ENCODE data around the gene PODXL2. TPM values are rescaled to one million over a fixed set of nuclear protein-coding genes. Genes with fewer than 3 reads are reported as not detected.
"Not testable (repeated sequence)": the region's sequence is repeated elsewhere in the genome, so short reads cannot be mapped to it uniquely, and the experiment has no call there.

Gene PODXL2
- total RNA-seq, 2 donors from 2014 or later, result 12.1 to 19.0 TPM

DNA sequence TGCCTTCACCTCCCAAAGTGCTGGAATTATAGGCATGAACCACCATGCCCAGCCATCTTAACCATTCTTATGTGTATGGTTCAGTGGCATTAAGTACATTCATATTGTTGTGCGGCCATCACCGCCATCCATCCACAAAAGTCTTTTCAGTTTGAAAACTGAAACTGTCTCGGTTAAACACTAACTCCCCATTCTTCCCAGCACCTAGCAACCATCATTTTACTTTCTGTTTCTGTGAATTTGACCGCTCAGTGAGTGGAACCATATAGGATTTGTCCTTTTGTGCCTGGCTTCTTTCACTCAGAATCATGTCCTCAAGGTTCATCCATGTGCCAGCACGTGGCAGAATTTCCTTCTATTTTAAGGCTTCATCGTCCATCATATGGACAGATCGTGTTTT, 24.9 kb upstream of the PODXL2 start:
- Histone ChIP-seq H3K36me3 (no peaks in the 10 kb centered on the region), H3K9me3 (no peaks in the 10 kb centered on the region), H3K9ac (ENCODE audit: low read depth in 2 of 2, low read length in 2 of 2) (no peak overlapping the region), H3K4me1 (no peaks in the 10 kb centered on the region), H3K27ac (no peak overlapping the region), H3K27me3 (no peaks in the 10 kb centered on the region), H3K4me3 (no peak overlapping the region)
- intact Hi-C loops (cut with DNase I), result no loop called here
- TF ChIP-seq CTCF (IDR thresholded peaks at IDR 0.05), result no peak
- DNase-seq, result no peak

DNA sequence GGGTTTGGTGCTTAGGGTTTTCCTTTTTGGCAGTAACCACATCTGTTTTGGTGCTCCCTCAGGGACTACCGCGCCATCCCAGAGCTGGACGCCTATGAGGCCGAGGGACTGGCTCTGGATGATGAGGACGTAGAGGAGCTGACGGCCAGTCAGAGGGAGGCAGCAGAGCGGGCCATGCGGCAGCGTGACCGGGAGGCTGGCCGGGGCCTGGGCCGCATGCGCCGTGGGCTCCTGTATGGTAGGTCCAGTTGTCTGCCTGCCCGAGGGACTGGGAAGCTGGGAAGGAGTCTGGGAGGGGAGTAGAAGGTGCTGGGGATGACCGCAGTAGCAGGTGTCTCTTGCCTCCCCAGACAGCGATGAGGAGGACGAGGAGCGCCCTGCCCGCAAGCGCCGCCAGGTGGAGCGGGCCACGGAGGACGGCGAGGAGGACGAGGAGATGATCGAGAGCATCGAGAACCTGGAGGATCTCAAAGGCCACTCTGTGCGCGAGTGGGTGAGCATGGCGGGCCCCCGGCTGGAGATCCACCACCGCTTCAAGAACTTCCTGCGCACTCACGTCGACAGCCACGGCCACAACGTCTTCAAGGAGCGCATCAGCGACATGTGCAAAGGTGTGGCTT, 24.3 kb upstream of the PODXL2 start:
- Histone ChIP-seq H3K27ac (no peak overlapping the region), H3K4me3 (no peak overlapping the region), H3K9ac (ENCODE audit: low read depth in 2 of 2, low read length in 2 of 2) (no peak overlapping the region), H3K36me3 (no peaks in the 10 kb centered on the region), H3K9me3 (no peaks in the 10 kb centered on the region), H3K4me1 (no peaks in the 10 kb centered on the region), H3K27me3 (no peaks in the 10 kb centered on the region)
- intact Hi-C loops (cut with DNase I), result no loop called here
- DNase-seq, result no peak
- TF ChIP-seq CTCF (IDR thresholded peaks at IDR 0.05), result no peak

DNA sequence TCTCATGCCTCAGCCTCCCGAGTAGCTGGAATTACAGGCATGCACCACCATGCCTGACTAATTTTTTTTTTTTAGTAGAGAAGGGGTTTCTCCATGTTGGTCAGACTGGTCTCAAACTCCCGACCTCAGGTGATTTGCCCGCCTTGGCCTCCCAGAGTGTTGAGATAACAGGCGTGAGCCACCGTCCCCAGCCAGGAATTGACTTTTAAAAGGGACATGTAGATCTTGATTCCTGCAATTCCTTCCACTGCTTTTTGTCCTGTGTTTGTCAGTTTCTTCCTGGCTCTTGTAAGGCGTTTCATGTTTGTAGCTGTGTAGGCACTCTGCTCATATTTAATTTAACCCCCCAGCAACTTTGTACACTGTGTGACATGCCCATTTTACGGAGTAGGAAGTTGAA, 23.4 kb upstream of the PODXL2 start:
- H3K9me3 ChIP-seq; H3K4me3 ChIP-seq; H3K4me1 ChIP-seq; H3K27ac ChIP-seq; H3K9ac ChIP-seq (ENCODE audit: low read depth in 2 of 2, low read length in 2 of 2); intact Hi-C loops (cut with DNase I); H3K27me3 ChIP-seq; DNase-seq; H3K36me3 ChIP-seq: not testable (repeated sequence)

DNA sequence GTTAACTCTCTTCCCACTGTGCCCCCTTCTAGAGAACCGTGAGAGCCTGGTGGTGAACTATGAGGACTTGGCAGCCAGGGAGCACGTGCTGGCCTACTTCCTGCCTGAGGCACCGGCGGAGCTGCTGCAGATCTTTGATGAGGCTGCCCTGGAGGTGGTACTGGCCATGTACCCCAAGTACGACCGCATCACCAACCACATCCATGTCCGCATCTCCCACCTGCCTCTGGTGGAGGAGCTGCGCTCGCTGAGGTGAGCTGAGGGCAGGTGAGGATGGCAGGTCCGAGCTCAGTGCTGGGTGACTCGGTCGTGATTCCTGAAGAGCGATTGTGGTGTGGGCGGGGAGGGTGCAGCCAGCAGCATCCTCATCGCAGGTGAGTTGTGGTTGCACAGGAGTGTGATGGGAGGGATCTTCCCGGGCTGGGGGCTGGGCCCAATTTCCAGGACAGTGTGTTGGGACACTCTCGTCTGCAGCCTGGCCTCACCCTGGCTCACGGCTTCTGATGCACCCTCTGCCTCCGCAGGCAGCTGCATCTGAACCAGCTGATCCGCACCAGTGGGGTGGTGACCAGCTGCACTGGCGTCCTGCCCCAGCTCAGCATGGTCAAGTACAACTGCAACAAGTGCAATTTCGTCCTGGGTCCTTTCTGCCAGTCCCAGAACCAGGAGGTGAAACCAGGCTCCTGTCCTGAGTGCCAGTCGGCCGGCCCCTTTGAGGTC, 22.7 kb upstream of the PODXL2 start:
- H3K4me3 ChIP-seq, result no peak overlapping the region
- H3K36me3 ChIP-seq, result no peaks in the 10 kb centered on the region
- H3K9ac ChIP-seq (ENCODE audit: low read depth in 2 of 2, low read length in 2 of 2), result no peak overlapping the region
- DNase-seq, result no peak
- intact Hi-C loops (cut with DNase I), result no loop called here
- H3K4me1 ChIP-seq, result no peaks in the 10 kb centered on the region
- no peaks in the 10 kb centered on the region for H3K27me3 ChIP-seq
- H3K27ac ChIP-seq, result no peak overlapping the region
- H3K9me3 ChIP-seq, result no peaks in the 10 kb centered on the region
- no peak for TF ChIP-seq CTCF (IDR thresholded peaks at IDR 0.05)

DNA sequence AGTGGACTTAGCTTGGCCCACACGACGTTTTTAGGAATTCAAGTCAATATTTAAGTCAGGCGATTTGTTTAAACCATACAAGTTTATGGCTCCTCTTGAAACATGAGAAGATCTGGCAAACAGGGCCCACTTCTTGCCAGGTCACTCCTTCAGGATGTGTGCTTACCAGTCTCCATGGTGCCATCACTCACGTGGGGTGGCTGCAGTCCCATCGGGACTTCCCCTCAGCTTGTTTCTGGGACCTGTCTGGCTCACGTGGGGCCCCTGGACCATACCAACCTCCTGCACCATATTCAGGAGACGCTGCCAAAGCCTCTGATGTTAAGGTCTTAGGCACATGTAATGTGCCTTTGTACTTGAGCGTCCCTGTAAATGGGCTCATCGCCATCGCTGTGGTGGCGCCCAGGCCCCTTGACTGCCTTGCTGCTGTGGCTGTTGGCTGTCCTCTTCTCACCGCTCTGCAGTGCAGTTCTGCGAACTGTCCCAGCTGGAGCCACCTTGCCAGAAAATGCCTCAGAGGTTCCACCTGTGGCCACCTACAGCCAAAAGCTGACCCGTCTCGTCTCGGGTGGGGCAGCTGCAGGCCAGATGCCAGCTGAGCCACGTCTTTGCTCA, 21.9 kb upstream of the PODXL2 start:
- Histone ChIP-seq H3K9ac (ENCODE audit: low read depth in 2 of 2, low read length in 2 of 2) (no peak overlapping the region), H3K4me3 (no peak overlapping the region), H3K9me3 (no peaks in the 10 kb centered on the region), H3K4me1 (no peaks in the 10 kb centered on the region), H3K27me3 (no peaks in the 10 kb centered on the region), H3K27ac (no peak overlapping the region), H3K36me3 (no peaks in the 10 kb centered on the region)
- intact Hi-C loops (cut with DNase I), result no loop called here
- no peak for TF ChIP-seq CTCF (IDR thresholded peaks at IDR 0.05)
- DNase-seq, result no peak
